Common myeloid progenitor, CD34-positive (primary cell): Measurements from ENCODE around the gene TBC1D1.
A peak's percentile ranks its signal among the peaks of the same experiment; 100 is the strongest.
"Not testable (repeated sequence)": the region's sequence is repeated elsewhere in the genome, so short reads cannot be mapped to it uniquely, and the experiment has no call there.

Experiments used
- CTCF ChIA-PET: fragments of 350-600 bp; sonication (Branson Sonifier 250); formaldehyde crosslinking; loops from one replicate; lab custom pipeline; 2021; ENCODE audit warnings: antibody characterized with exemption; lab: Charles Lee
- POLR2A ChIA-PET: fragments of 350-600 bp; sonication (Branson Sonifier 250); formaldehyde crosslinking; loops from one replicate; lab custom pipeline; 2021; ENCODE audit warnings: antibody characterized with exemption; lab: Charles Lee
- DNase-seq, 3 donors: peaks; one replicate each; pipeline versions ENCODE4 v3.0.0 to v3.0.0-alpha.2; 2013
- H3K27ac ChIP-seq, 2 experiments: 1 replicate in 1 of 2; 2 replicates in 1 of 2; pipeline ENCODE4 v1.7.0; 2013; ENCODE audit warnings: inconsistent platforms in 2 of 2, low read length in 2 of 2, mild to moderate bottlenecking in 2 of 2, low read depth in 1 of 2, moderate library complexity in 1 of 2; ENCODE audit not compliant: severe bottlenecking in 2 of 2, insufficient read depth in 1 of 2, poor library complexity in 1 of 2
- H3K27me3 ChIP-seq, 5 experiments: replicated peaks in 2 of 5; 1 replicate in 3 of 5; 2 replicates in 2 of 5; pipeline versions ENCODE4 v1.6.1 to v1.7.0; 2013; ENCODE audit warnings: low read length in 4 of 5, mild to moderate bottlenecking in 2 of 5, moderate library complexity in 2 of 5, inconsistent platforms in 1 of 5; ENCODE audit not compliant: insufficient read depth in 5 of 5, control insufficient read depth in 4 of 5
- H3K36me3 ChIP-seq, 4 experiments: 1 replicate in 2 of 4; 2 replicates in 2 of 4; pipeline versions ENCODE4 v1.6.1 to v1.7.0; 2013; ENCODE audit warnings: low read length in 3 of 4, control low read depth in 1 of 4, mild to moderate bottlenecking in 1 of 4; ENCODE audit not compliant: control insufficient read depth in 4 of 4, insufficient read depth in 4 of 4
- H3K4me1 ChIP-seq, 4 experiments: 1 replicate in 3 of 4; 2 replicates in 1 of 4; pipeline versions ENCODE4 v1.6.1 to v1.7.1; 2013; ENCODE audit warnings: low read length in 3 of 4, mild to moderate bottlenecking in 3 of 4, control low read depth in 1 of 4, inconsistent platforms in 1 of 4, moderate library complexity in 1 of 4; ENCODE audit not compliant: control insufficient read depth in 4 of 4, insufficient read depth in 4 of 4; ENCODE audit errors: control extremely low read depth in 1 of 4
- H3K4me3 ChIP-seq, 7 experiments: 1 replicate in 4 of 7; 2 replicates in 3 of 7; pipeline versions ENCODE4 v1.5.1 to v1.7.0; 2013; ENCODE audit warnings: mild to moderate bottlenecking in 7 of 7, low read length in 6 of 7, moderate library complexity in 6 of 7, inconsistent platforms in 2 of 7, low read depth in 2 of 7, control low read depth in 1 of 7; ENCODE audit not compliant: insufficient read depth in 4 of 7, control insufficient read depth in 1 of 7; ENCODE audit errors: extremely low read depth in 1 of 7
- H3K9me3 ChIP-seq, 5 experiments: 1 replicate in 4 of 5; 2 replicates in 1 of 5; pipeline versions ENCODE4 v1.6.1 to v1.7.1; 2013; ENCODE audit warnings: low read length in 4 of 5, mild to moderate bottlenecking in 2 of 5, inconsistent platforms in 1 of 5, low read depth in 1 of 5, moderate library complexity in 1 of 5; ENCODE audit not compliant: control insufficient read depth in 4 of 5, insufficient read depth in 2 of 5; ENCODE audit errors: control extremely low read depth in 1 of 5
- WGBS: methylation state at CpG from one replicate; pipeline ENCODE4 v1.1.5; 2013; ENCODE audit not compliant: insufficient coverage; 5-methylcytosine and 5-hydroxymethylcytosine counted together

Gene TBC1D1

DNA sequence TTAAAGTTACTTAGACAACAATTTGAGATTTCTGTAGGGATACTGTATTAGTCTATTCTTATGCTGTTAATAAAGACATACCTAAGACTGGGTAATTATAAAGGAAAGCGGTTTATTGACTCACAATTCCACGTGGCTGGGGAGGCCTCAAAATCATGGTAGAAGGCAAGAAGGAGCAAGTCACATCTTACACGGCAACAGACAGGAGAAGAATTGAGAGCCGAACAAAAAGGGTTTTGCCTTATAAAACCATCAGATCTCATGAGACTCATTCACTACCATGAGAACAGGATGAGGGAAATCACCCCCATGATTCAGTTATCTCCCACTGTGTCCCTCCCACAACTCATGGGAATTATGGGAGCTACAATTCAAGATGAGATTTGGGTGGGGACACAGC is 80.3 kb downstream of the TBC1D1 start:
- Histone ChIP-seq H3K4me3 (no peak overlapping the region), H3K9me3 (no peaks in the 10 kb centered on the region), H3K27ac (no peak overlapping the region), H3K36me3 (no peaks in the 10 kb centered on the region), H3K4me1 (peaks cover 0 to 3% (median under 1%) of the 10 kb centered on the region in 4 experiments), H3K27me3 (no peaks in the 10 kb centered on the region)
- POLR2A ChIA-PET, result no interaction called here
- CTCF ChIA-PET, result interaction anchor here (1.1 to 1.3 kb wide), 3 partner anchors 8 to 387 kb away, joined by 3 to 4 read pairs (median 3); no protein-coding TSS in a partner anchor
- DNase-seq, result no peak
- 100% methylated on average over 4 of the region's 4 CpGs for WGBS

DNA sequence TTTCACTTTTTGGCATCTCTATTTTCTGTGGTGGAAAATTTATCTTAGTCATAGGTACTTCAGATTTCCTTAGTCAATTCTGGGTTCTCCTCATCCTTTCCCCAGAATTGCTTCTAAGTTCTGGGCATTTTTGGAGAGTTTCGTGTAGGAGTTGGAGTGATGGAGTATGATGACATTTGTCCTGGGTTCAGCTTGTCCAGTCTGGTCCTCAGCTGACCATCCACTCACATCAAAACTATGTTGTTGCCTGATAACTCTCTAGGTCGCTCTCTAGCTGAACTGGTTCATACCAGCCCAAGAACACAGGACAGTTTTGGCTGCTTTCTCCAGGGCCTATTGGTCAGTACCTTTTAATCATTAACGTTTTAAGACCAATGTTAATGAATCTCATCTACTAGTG is 82.6 kb downstream of the TBC1D1 start:
- Histone ChIP-seq H3K4me1 (peaks cover 5 to 17% (median 13%) of the 10 kb centered on the region in 4 experiments), H3K36me3 (no peaks in the 10 kb centered on the region), H3K27ac (no peak overlapping the region), H3K27me3 (no peaks in the 10 kb centered on the region), H3K9me3 (no peaks in the 10 kb centered on the region), H3K4me3 (no peak overlapping the region)
- no peak for DNase-seq
- WGBS, result 100% methylated on average over 1 of the region's 3 CpGs
- POLR2A ChIA-PET, result interaction anchor here (0.6 kb wide), 1 partner anchor 763 kb away, joined by 4 read pairs; no protein-coding TSS in a partner anchor
- CTCF ChIA-PET, result no interaction called here

DNA sequence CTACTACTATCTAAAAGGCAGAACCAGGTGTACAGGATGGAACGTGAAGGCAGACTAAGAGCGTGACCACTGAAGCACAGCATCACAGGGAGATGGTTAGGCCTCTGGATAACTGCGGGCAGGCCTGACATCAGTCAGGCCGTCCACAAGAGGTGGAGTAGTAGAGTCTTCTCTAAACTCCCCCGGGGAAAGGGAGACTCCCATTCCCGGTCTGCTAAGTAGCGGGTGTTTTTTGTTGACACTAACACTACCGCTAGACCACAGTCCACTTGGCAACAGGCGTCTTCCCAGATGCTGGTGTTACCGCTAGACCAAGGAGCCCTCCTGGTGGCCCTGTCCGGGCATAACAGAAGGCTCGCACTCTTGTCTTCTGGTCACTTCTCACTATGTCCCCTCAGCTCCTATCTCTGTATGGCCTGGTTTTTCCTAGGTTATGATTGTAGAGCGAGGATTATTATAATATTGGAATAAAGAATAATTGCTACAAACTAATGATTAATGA is 84.5 kb downstream of the TBC1D1 start:
- H3K36me3 ChIP-seq, POLR2A ChIA-PET, H3K27ac ChIP-seq, H3K27me3 ChIP-seq, H3K9me3 ChIP-seq, H3K4me3 ChIP-seq, DNase-seq: not testable (repeated sequence)
- WGBS, result 96% methylated on average over 5 of the region's 13 CpGs
- H3K4me1 ChIP-seq, result peaks cover 8 to 29% (median 18%) of the 10 kb centered on the region in 4 experiments
- CTCF ChIA-PET, result interaction anchor here (0.6 to 1.9 kb wide), 4 partner anchors 8 to 586 kb away, joined by 3 to 10 read pairs (median 4); no protein-coding TSS in a partner anchor

DNA sequence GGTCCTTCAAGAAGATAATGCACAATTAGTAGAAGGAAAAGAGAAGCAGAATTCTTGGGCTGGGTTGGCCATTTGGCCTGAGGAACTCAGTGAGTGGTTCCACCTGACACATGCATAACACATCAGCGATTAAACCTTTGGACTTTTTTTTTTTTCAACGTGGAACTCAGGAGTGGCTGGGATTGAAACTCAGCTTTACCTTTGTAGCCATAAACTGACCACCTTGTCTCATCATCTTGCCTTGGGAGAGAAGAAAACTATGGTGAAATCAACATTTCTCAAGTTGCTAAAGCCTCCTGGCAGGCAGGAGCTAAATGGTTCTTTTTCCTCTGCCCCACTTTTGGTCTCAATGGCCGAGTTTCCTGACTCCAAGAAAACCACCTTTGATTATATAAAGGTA is 85.6 kb downstream of the TBC1D1 start:
- H3K9me3 ChIP-seq, result no peaks in the 10 kb centered on the region
- 44% methylated on average over 2 of the region's 3 CpGs for WGBS
- ChIA-PET CTCF (interaction anchor here (0.7 to 4.1 kb wide), 10 partner anchors 9 to 173 kb away, joined by 3 to 15 read pairs (median 4); no protein-coding TSS in a partner anchor), POLR2A (interaction anchor here (0.6 kb wide), 1 partner anchor 1483 kb away, joined by 3 read pairs; no protein-coding TSS in a partner anchor)
- peaks cover 8 to 29% (median 18%) of the 10 kb centered on the region in 4 experiments for H3K4me1 ChIP-seq
- peak overlapping the region in 1 of 2 experiments; percentile 54 for H3K27ac ChIP-seq
- no peaks in the 10 kb centered on the region for H3K27me3 ChIP-seq
- DNase-seq, result no peak
- no peaks in the 10 kb centered on the region for H3K36me3 ChIP-seq
- peak overlapping the region in 6 of 7 experiments; percentile 61 to 85 (median 69) for H3K4me3 ChIP-seq

DNA sequence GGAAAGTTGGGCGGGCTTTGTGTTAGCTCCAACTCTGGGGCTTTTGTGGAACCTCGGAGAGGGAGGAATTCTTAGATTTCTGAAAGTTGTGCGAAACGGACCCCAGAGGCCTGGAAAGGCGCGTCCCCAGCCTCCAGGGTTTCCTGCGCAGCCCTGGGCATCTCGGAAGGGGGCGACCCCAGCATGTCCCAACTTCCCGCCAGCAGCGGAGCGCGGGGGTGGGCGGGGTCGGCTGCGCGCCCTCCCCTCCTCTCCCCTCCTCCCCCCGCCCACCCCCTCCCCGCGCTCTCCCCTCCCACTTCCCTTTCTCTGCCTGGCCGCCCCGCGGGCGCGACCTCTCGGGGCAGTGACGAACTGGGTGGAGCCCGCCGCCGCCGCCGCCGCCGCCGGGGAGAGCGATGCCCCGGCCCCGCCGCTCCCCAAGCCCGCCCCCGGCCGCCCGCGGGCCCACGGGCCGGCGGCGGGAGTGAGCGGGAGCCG is 86.1 kb downstream of the TBC1D1 start:
- peak; percentile 82 to 91 (median 91) for DNase-seq
- Histone ChIP-seq H3K27me3 (no peaks in the 10 kb centered on the region), H3K4me1 (peaks cover 8 to 32% (median 22%) of the 10 kb centered on the region in 4 experiments), H3K4me3 (peak overlapping the region; percentile 65 to 90 (median 83)), H3K27ac (peak overlapping the region; percentile 50 to 70), H3K9me3 (no peaks in the 10 kb centered on the region), H3K36me3 (no peaks in the 10 kb centered on the region)
- POLR2A ChIA-PET, result no interaction called here
- CTCF ChIA-PET, result interaction anchor here (1.1 to 4.1 kb wide), 8 partner anchors 10 to 173 kb away, joined by 3 to 15 read pairs (median 6); no protein-coding TSS in a partner anchor
- 0% methylated on average over 17 of the region's 50 CpGs for WGBS

DNA sequence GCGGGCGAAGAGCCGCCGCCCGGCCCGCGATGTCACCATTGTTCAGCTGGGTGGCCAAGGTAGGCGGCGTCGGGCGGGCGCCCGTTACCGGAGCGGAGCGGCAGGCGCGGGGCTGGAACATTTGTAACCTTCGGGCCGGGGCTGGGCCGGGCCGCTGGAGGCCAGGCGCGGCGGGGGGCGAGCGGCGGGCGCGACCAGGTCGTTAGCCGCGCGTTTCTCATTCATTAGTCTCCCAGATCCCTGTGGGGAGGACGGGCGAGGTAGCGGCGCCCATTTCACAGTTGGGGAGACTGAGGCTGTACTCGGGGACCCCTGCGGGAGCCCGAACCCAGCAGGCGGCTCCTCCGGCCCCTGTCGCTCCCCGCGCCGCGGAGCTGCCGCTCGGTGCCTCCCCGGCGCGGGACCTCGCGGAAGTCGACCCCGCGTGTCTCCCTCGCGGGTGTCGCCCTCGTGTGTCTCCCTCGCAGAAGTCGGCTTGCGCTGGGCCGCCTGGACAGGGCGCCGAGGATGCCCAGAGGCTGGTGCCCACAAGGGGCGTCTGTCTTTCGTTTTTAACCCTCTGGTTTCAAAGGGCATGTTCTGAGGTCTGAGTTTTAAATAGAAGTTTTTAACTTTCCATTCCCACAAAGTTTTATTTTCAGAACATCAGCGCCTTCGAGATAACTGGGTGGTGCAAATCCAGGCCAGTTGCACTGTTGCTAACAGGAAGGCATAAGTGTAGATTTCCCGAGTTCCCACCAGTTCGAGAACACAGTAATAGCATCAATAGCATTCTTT is 86.8 kb downstream of the TBC1D1 start:
- peak; percentile 88 to 91 (median 90) for DNase-seq
- ChIA-PET POLR2A (no interaction called here), CTCF (interaction anchor here (0.7 to 4.1 kb wide), 14 partner anchors 9 to 176 kb away, joined by 3 to 15 read pairs (median 4); no protein-coding TSS in a partner anchor)
- no peaks in the 10 kb centered on the region for H3K36me3 ChIP-seq
- H3K27ac ChIP-seq, result peak overlapping the region; percentile 50 to 70
- peak overlapping the region; percentile 65 to 90 (median 79) for H3K4me3 ChIP-seq
- WGBS, result under 1% methylated on average over 68 of the region's 74 CpGs
- H3K9me3 ChIP-seq, result no peaks in the 10 kb centered on the region
- peaks cover 8 to 36% (median 25%) of the 10 kb centered on the region in 4 experiments for H3K4me1 ChIP-seq
- no peaks in the 10 kb centered on the region for H3K27me3 ChIP-seq
